ENCODE measurements around the gene HOXD9.

- TF ChIP-seq CTCF (IDR thresholded peaks at IDR 0.05; ENCODE audit: low read depth, low read length) = no peak
- TF ChIP-seq MYC (IDR thresholded peaks at IDR 0.05; ENCODE audit: low read depth, low read length) = no peak
- TF ChIP-seq POLR2A (IDR thresholded peaks at IDR 0.05; ENCODE audit: extremely low read depth, insufficient read length) = no peak
- no peak for TF ChIP-seq MAX (IDR thresholded peaks at IDR 0.05; ENCODE audit: low read depth, low read length)
Measured at GRCh38 chr2:176103742-176104315, 18.7 kb upstream of the HOXD9 start.
